HG03135 (cell line): ENCODE results near the gene SECISBP2.

Experiments
- ATAC-seq: cut with Tn5 transposase; IDR thresholded peaks from one replicate; pipeline ENCODE4 v1.9.1; 2021; ENCODE audit warnings: mild to moderate bottlenecking, moderate library complexity; ENCODE audit not compliant: unreplicated experiment

The SECISBP2 gene

GRCh38 chr9:89379508-89380115, 61.3 kb downstream of the SECISBP2 start:
- ATAC-seq, result no peak

GRCh38 chr9:89380437-89381307, 62.4 kb downstream of the SECISBP2 start:
- ATAC-seq, result no peak

DNA sequence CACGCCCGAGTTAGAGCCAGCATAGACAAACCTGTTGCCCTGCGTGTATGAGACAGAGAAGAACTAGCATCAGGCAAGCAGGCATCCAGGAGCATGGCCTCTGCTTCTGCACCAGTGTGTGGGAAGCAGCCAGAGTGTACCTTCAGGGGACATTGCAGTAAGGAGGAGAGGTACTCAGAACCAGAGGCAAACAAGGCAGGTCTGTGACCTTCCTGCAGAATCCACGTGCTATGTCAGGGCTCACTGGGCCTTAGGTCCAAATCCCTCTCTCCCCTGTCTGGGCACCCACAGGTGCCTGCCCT, 63.0 kb downstream of the SECISBP2 start:
- no peak for ATAC-seq

DNA sequence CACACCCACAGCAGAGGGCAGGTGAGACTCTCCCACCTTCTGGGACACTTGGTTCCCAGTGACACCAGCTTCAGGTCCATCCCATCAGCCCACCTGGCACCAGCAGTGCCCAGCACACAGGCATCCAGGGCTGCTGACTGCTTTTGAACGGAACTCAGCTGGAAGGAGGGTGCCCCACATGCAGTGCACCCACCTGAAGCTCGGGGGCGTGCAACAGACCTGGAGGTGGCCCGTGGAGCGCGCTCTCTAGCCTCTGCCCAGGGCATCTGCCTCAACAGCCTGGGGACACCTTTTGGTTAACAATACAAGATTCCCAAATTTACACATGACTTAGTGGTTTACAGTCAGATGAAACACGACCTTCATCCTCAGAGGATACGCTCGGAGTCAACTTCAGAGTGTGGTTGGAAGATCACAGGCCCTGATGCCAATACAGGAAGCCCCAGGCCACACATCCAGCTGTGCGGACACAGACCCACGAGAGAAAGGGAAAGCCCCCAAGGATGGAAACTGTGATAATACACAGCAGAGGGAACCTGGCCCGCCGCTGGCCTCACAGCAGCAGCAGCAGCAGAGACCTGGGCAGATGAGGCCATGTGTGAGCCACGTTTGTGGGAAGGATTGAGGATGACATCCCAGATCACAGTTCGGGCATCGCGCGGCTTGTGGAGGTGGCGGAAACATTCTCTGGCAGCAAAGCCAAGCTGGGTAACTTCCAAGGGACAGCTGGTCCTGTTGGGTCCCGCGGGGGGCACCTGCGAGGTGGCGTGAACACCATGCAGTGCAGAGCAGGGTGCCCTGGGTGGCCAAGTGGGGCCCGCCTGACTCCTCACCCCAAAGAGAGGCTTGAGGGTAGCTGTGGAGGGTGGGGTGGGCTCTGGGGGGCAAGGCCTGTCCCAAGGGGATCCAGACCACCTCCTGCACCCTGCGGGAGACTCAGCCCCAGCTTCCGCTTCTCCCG, 64.0 kb downstream of the SECISBP2 start:
- ATAC-seq, result no peak

- ATAC-seq, result no peak
Observed at GRCh38 chr9:89383030-89383720, 64.9 kb downstream of the SECISBP2 start.

GRCh38 chr9:89383721-89384300, 65.5 kb downstream of the SECISBP2 start:
- no peak for ATAC-seq

DNA sequence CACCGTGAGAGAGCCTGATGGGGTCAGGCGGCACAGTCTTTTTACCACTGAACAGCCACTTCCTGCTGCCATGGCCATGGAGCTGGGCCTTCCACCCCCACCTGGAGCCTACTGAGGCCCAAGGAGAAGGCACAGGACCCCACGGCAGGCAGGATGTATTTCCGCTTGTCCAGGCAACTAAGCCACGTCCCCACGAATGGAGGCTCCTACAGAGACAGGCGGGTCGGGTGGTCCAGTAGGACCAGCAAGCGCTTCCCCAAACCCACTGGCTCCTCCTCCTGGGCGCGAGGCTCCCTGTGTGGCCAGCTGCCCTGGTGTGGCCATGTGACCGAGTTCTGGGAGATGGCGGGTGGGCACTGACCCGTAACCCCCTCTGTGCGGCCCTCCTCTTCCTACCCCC, 66.5 kb downstream of the SECISBP2 start:
- ATAC-seq, result no peak

DNA sequence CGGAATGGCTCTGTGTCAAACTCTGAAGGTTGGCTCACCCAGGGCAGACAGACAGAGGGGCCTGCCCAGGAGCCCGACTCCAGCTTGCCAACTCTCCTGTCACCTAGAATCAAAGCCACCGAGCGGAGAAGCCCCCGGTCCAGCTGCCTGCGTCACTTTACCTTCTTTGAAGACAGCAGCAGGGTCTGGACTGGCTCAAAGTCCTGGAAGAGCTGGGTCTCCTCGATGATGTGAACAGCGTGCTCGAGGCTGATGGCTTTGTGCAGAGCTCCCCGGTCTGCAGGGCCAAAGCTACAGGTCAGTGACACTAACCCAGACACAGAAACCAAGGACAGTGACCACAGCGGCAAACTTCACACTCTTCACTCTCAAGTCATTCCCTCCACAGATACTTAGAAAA, 67.9 kb downstream of the SECISBP2 start:
- ATAC-seq, result no peak

DNA sequence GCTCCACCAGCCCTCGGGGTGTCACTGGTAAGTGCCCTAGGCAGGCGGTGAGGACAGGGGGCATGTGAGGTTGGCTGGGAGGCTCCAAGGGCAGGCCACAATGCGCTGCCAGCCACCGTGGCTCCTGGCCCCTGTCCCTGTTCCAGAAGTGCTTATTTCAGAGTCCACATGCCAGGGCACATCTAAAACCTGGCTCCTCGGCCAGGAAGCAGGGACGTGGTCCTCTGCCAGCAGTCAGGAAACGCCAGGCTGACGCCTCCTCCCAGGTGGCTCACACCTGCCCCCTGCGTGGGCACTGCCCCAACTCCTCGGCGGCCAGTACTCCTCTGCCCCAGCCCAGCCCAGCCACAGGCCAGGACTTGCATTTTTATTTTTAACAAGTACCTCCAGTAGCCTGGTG, 68.5 kb downstream of the SECISBP2 start:
- no peak for ATAC-seq

DNA sequence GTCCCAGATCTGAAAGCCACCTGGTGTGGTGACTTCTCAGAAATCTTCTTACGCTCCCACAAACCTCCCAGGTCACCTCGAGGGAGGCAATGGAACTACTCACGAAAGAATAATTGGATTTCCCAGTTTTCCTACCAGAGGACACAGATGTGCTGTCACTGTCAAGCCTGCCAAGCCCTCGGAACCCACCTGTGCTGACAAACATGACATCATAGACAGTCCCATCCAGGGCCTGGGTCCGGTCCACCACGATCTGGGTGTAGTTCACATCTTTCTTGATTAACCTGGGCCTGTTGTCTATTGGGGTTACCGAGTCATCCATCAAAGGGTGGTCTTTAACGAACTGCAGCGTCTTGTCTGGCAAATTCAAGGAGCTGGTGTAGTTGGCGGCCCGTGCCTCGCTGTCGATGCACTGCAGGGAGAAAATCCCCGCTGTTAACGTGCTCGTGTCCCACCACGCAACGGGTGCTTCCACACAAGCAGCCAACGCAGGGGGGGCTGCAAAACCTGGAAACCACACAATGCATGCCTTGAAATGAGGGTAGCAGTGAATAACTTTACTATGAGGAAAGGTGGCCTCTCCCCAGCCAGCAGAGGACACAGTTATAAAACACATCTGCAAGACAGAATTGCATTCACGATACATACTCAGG, 69.0 kb downstream of the SECISBP2 start:
- ATAC-seq, result no peak

- no peak for ATAC-seq
Observed at GRCh38 chr9:89388084-89388867, 70.0 kb downstream of the SECISBP2 start.

GRCh38 chr9:89388868-89389177, 70.5 kb downstream of the SECISBP2 start:
- ATAC-seq, result no peak

DNA sequence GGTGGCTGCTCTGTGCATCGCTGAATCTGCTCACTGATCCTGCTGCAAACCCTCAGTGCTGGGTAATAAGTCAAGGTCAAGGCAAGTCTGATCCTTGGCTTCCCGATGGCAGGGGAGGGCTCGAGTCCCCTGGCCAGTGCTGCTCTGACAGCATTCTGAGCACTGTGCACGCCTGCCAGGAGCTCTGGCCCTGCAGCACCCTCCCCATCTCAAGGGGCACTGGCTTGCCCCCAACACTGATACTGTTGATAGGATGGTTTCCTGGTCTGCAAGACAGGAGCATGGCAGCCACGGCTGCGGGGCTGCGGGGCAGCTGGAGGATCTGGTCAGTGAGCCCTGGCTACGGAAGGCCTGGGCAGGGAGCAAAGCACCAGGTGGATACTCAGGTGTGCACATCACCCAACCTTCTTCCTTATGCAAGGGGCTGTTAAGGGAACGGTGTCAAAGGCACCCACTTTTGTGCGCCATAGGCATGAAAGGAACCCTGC, 71.8 kb downstream of the SECISBP2 start:
- no peak for ATAC-seq

DNA sequence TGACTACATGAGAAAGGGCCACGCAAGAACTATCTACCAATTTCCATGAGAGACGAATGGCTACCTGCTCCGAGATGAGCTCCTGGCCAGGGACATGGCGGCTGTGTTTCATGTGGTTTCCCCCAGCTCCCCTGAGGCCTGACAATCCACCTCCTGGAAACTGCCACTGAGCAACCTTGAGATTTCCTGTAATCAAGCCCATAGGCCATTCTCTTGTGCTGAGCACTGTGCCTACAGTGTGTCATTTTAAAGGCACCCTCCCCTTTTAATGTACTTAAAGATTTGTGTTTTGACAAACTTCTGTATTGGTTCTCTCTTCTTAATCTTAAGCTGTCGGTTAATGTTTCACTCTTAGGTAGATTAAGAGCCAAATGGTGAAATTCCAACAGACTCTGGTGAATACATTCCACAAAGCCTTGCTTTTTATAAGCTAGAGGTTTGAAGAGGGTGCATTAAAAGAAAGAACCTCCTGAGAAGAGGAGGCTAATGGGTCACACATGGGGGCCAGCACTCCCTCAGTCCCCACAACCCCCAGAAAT, 72.3 kb downstream of the SECISBP2 start:
- ATAC-seq, result no peak

DNA sequence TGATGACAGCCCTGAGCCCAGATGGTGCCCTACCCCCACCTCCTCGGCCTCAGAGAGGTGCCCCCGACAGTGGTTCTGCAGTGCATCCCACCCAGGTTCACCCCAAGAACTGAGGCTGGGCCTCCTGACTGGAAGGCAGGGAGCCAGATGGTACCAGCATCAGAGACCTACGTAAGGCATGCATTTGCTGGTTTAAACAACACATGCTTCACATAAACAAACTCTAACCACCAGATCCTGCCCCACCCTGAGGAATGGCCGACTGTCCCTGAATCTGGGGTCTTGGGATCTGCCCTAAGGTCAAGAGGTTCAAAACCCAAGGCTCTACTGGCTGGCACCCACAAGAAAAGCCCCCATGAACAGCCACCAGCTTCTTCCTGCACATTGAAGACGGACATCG, 73.3 kb downstream of the SECISBP2 start:
- no peak for ATAC-seq

DNA sequence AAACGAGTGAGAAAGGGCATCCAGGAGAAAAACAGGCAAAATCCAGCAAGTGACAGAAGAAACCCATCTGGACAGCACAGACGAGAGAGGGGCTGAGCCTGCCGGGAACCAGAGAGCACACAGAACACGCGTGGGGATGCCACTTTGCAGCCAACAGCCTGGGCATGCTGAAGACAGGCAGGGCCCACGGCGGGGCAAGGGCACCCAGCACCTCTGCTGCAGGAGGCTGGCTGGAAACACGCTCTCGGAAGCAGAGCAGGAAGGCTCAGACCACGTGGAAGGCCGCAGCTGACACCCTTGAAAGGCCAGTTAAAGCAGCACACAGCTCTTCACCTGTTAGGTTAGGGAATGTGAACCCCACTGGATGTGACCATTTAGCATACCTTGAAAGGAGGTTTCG, 76.1 kb downstream of the SECISBP2 start:
- no peak for ATAC-seq

GRCh38 chr9:89395931-89396710, 77.8 kb downstream of the SECISBP2 start:
- no peak for ATAC-seq

- ATAC-seq, result no peak
Observed at GRCh38 chr9:89397471-89397870, 79.2 kb downstream of the SECISBP2 start.
